Measurements from ENCODE around the gene EDEM2. TPM values are rescaled to one million over a fixed set of nuclear protein-coding genes. Genes with fewer than 3 reads are reported as not detected.
"Not testable (repeated sequence)": the region's sequence is repeated elsewhere in the genome, so short reads cannot be mapped to it uniquely, and the experiment has no call there.

The EDEM2 gene
- total and polyA plus RNA-seq, 2 of the 13 experiments (the other 11 are each of a cell fraction or from before 2014, with no cell fraction given) = 33.1 to 46.9 TPM

- TF ChIP-seq DBP (CRISPR knock-in tag; IDR thresholded peaks at IDR 0.05; ENCODE audit: not compliant biosample characterization) (no peak), SRSF1 (optimal IDR thresholded peaks at IDR 0.05; ENCODE audit: low read depth, low read length) (no peak), ZNF547 (CRISPR knock-in tag; IDR thresholded peaks at IDR 0.05) (no peak)
Measured at GRCh38 chr20:35115606-35116005, 31.5 kb downstream of the EDEM2 start (continued).

GRCh38 chr20:35112276-35112675, 34.9 kb downstream of the EDEM2 start:
- POLR2A ChIA-PET = interaction anchor here (1.5 kb wide), 1 partner anchor 34 kb away, joined by 7 read pairs; the partner anchor contains the start of gene EDEM2
- intact Hi-C loops (cut with micrococcal nuclease; ENCODE audit: unreplicated experiment); BruUV-seq (replicated peaks); ATAC-seq; FAIRE-seq; H2AFZ ChIP-seq (ENCODE audit: low read length); H3K27me3 ChIP-seq (ENCODE audit: control insufficient read depth in 1 of 2, insufficient read depth in 2 of 2, low read length in 2 of 2); H3K4me3 ChIP-seq (replicated peaks in 1 of 3; ENCODE audit: insufficient read depth in 1 of 3, low read depth in 2 of 3, low read length in 3 of 3); H3K4me1 ChIP-seq (ENCODE audit: insufficient read depth, low read length); DNase-seq (ENCODE audit: low spot score); H3K9me3 ChIP-seq (ENCODE audit: low read length); CTCF ChIA-PET (ENCODE audit: low intra/inter-chr PET ratio, low total read pairs); in situ Hi-C loops (cut with HindIII; ENCODE audit: extremely low pct_ligation_motif_present, low pct_unique_long_range_greater_than_20kb); H3K4me2 ChIP-seq (ENCODE audit: low read depth, low read length); H3K9ac ChIP-seq (ENCODE audit: insufficient read depth, low read depth, low read length); H3K36me3 ChIP-seq (replicated peaks in 1 of 2; ENCODE audit: control insufficient read depth in 1 of 2, insufficient read depth in 2 of 2, low read length in 2 of 2); H4K20me1 ChIP-seq (ENCODE audit: insufficient read depth, low read length); H3K79me2 ChIP-seq (ENCODE audit: insufficient read depth, low read length); H3K27ac ChIP-seq (ENCODE audit: extremely low read length, insufficient read depth, low read length): not testable (repeated sequence)
- WGBS (ENCODE audit: low lambda C conversion rate) = 88% methylated on average over 5 of the region's 5 CpGs

- intact Hi-C loops (cut with micrococcal nuclease; ENCODE audit: unreplicated experiment) = no loop called here
- H3K9me3 ChIP-seq (ENCODE audit: low read length) = no peaks in the 10 kb centered on the region
- no peak overlapping the region for H3K4me3 ChIP-seq (replicated peaks in 1 of 3; ENCODE audit: insufficient read depth in 1 of 3, low read depth in 2 of 3, low read length in 3 of 3)
- FAIRE-seq (no peak), DNase-seq (ENCODE audit: low spot score) (no peak), ATAC-seq (peak; percentile 38; the same call in 2 of the 3 replicates)
- no peak overlapping the region for H2AFZ ChIP-seq (ENCODE audit: low read length)
- no peak overlapping the region for H3K9ac ChIP-seq (ENCODE audit: insufficient read depth, low read depth, low read length)
- WGBS (ENCODE audit: low lambda C conversion rate) = 50% methylated on average over 4 of the region's 4 CpGs
- no peaks in the 10 kb centered on the region for H4K20me1 ChIP-seq (ENCODE audit: insufficient read depth, low read length)
- peaks cover 4 to 8% of the 10 kb centered on the region in 2 experiments; a peak in 3 of 5 replicates for H3K36me3 ChIP-seq (replicated peaks in 1 of 2; ENCODE audit: control insufficient read depth in 1 of 2, insufficient read depth in 2 of 2, low read length in 2 of 2)
- in situ Hi-C loops (cut with HindIII; ENCODE audit: extremely low pct_ligation_motif_present, low pct_unique_long_range_greater_than_20kb) = no loop called here
- no peaks in the 10 kb centered on the region for H3K79me2 ChIP-seq (ENCODE audit: insufficient read depth, low read length)
- H3K4me2 ChIP-seq (ENCODE audit: low read depth, low read length) = no peak overlapping the region
- TF ChIP-seq ZNF12 (CRISPR knock-in tag; IDR thresholded peaks at IDR 0.05) (no peak), FOSL2 (CRISPR knock-in tag; IDR thresholded peaks at IDR 0.05) (0 out of 2 replicates have a peak, but pooled peaks have one; percentile 3), ZNF547 (CRISPR knock-in tag; IDR thresholded peaks at IDR 0.05) (0 out of 2 replicates have a peak, but pooled peaks have one; percentile 35)
- H3K27ac ChIP-seq (ENCODE audit: extremely low read length, insufficient read depth, low read length) = no peak overlapping the region
- H3K27me3 ChIP-seq (ENCODE audit: control insufficient read depth in 1 of 2, insufficient read depth in 2 of 2, low read length in 2 of 2) = no peaks in the 10 kb centered on the region
- BruUV-seq (replicated peaks) = no TSS peak
- POLR2A ChIA-PET = interaction anchor here (0.6 to 1.5 kb wide), 2 partner anchors 15 to 35 kb away, joined by 3 to 7 read pairs; partner anchors contain the start of gene EDEM2
- CTCF ChIA-PET (ENCODE audit: low intra/inter-chr PET ratio, low total read pairs) = no interaction called here
- H3K4me1 ChIP-seq (ENCODE audit: insufficient read depth, low read length) = no peaks in the 10 kb centered on the region
Measured at GRCh38 chr20:35111141-35111888, 35.8 kb downstream of the EDEM2 start.

Data from HepG2 (cell line).